ENCODE data around the gene BARX1.

- TF ChIP-seq CTCF (IDR thresholded peaks at IDR 0.05) (no peak), POLR2A (IDR thresholded peaks at IDR 0.05) (no peak)
These were observed 2.2 kb downstream of the BARX1 start for GRCh38 chr9:93952784-93953495.

Measured in right lobe of liver (tissue), 4 donors.